Aortic smooth muscle cell (primary cell): ENCODE measurements around the gene PDE2A. TPM values are rescaled to one million over a fixed set of nuclear protein-coding genes. Genes with fewer than 3 reads are reported as not detected.

Experiments
- total RNA-seq: library from RNA; depleted of rRNA; stranded (reverse); fragments of >200 nt; gene quantifications from 2 replicates; pipeline ENCODE4 v1.2.3, GENCODE V29; 2014

PDE2A gene
- 1.2 and 2.9 TPM in 2 replicates for total RNA-seq

DNA sequence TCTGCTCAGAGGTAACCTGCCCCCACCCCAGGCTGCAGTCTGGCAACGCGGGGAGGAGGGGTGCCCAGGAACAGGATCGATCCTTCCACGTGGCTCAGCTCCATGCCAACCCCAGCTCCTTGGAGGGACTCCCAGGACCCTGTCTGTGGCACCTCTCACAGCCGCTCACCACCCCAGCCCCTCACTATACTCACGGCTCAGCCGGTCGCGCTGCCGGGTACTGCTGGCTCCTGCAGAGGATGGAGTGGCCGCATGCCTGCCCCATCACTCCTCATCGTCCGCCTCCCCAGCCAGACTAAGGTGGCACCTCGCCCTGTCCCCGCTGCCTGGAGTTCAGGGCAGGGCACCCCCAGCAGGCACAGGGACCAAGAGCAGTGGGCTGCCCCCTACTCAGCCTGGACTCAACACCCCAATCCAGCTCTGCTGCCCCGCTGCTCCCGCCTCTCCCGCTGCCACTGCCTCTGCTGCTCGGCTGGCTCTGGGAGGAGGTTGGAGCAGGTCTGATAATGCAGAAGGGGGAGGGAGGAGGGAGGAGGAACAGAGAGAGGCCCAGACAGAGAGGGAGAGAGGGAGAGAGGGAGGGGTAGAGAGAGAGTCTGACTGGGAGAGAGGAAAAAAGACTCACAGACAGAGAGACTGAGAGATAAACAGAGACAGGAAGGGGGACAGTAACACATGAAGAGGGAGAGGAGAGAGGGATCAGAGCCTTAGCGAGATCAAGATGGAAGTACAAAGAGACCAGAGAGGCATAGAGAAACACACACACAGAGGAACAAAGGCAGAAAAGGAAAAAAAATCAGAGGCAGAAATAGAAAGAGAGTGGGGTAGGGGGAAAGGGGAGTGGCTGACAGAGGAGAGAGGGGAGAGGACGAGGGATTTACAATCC lies at the start of gene PDE2A:
Gene PDE2A, minus strand, starts transcription at position 480 of the 886 bp plus-strand sequence. Its CDS starts 215 bp downstream, at position 265.

Other genes with a start within 250 kb of the PDE2A start
- 21.7 and 26.4 TPM in 2 replicates for gene CLPB, start 239.9 kb downstream of the PDE2A start, total RNA-seq
- 81.2 and 91.2 TPM in 2 replicates for gene ARAP1, start 78.0 kb upstream of the PDE2A start, total RNA-seq
- 9.1 and 10.4 TPM in 2 replicates for gene STARD10, start 119.6 kb upstream of the PDE2A start, total RNA-seq
- 7.3 TPM in 2 replicates for gene ATG16L2, start 140.0 kb upstream of the PDE2A start, total RNA-seq